Parietal lobe (tissue), 2 donors: ENCODE data around the gene KLHL17. TPM values are rescaled to one million over a fixed set of nuclear protein-coding genes. Genes with fewer than 3 reads are reported as not detected.

Source experiments
- small RNA-seq: library from RNA; depleted of rRNA; stranded (forward); fragments of <200 nt; gene quantifications from one replicate; pipeline ENCODE3, GENCODE V24; 2014; ENCODE audit warnings: low replicate concordance
- total RNA-seq: library from RNA; depleted of rRNA; stranded (reverse); fragments of >200 nt; gene quantifications from one replicate; pipeline ENCODE4 v1.2.3, GENCODE V29; 2014

The KLHL17 gene
- 15.7 TPM for total RNA-seq

GRCh38 chr1:960363-961131, at the start of gene KLHL17:
TSS of gene KLHL17 (plus strand) at chr1:960584. CDS start at chr1:960694, 110 bp downstream.

GRCh38 chr1:923131-923990, 37.0 kb upstream of the KLHL17 start, which contains the start of gene SAMD11:
TSS of gene SAMD11 (plus strand) at chr1:923923. CDS start at chr1:924432, 509 bp downstream.

GRCh38 chr1:958823-959730, 1.3 kb upstream of the KLHL17 start, which contains the start of gene NOC2L:
TSS of gene NOC2L (minus strand) at chr1:959256. CDS start at chr1:959240, 16 bp downstream.

GRCh38 chr1:966135-966703, 5.8 kb downstream of the KLHL17 start, which contains the start of gene PLEKHN1:
TSS of gene PLEKHN1 (plus strand) at chr1:966482. CDS start at chr1:966532, 50 bp downstream.

GRCh38 chr1:981955-982558, 21.7 kb downstream of the KLHL17 start, which contains the start of gene PERM1:
TSS of gene PERM1 (minus strand) at chr1:982093. CDS start at chr1:981029, 1,064 bp downstream.

GRCh38 chr1:999725-1000356, 39.5 kb downstream of the KLHL17 start, which contains the start of gene HES4:
TSS of gene HES4 (minus strand) at chr1:1000097. CDS start at chr1:999973, 124 bp downstream.

GRCh38 chr1:1013105-1013921, 52.9 kb downstream of the KLHL17 start, which contains the start of gene ISG15:
TSS of gene ISG15 (plus strand) at chr1:1013497. CDS start at chr1:1013574, 77 bp downstream.

Small RNAs within 50 kb of the gene (small RNA-seq; reads per million reads assigned to genes)
- gene AL645608.3 (not detected), gene AL645608.4 (not detected)

Other genes starting within 250 kb of the KLHL17 start
- gene SAMD11, start 36.7 kb upstream of the KLHL17 start, total RNA-seq: not detected
- gene NOC2L, start 1.3 kb upstream of the KLHL17 start, total RNA-seq: 52.3 TPM
- gene PLEKHN1, start 5.9 kb downstream of the KLHL17 start, total RNA-seq: not detected
- gene PERM1, start 21.5 kb downstream of the KLHL17 start, total RNA-seq: 0.63 TPM
- gene HES4, start 39.5 kb downstream of the KLHL17 start, total RNA-seq: 24.7 TPM
- gene ISG15, start 52.9 kb downstream of the KLHL17 start, total RNA-seq: 7.2 TPM
- 105 TPM for gene AGRN, start 59.5 kb downstream of the KLHL17 start, total RNA-seq
- not detected for gene RNF223, start 113.7 kb downstream of the KLHL17 start, total RNA-seq
- gene C1orf159, start 155.5 kb downstream of the KLHL17 start, total RNA-seq: 16.9 TPM
- not detected for gene TTLL10, start 213.3 kb downstream of the KLHL17 start, total RNA-seq
- gene TNFRSF18, start 246.0 kb downstream of the KLHL17 start, total RNA-seq: not detected